ENCODE results near the gene GREB1.

GRCh38 chr2:11564816-11565567, 31.1 kb downstream of the GREB1 start:
- TF ChIP-seq CTCF (IDR thresholded peaks at IDR 0.05) = no peak
- no peak for TF ChIP-seq EZH2phosphoT487 (IDR thresholded peaks at IDR 0.05)
- no peak for TF ChIP-seq EZH2 (IDR thresholded peaks at IDR 0.05)
